KG1 (cell line): Measurements from ENCODE around the gene CNIH2.
"Not testable (repeated sequence)": the region's sequence is repeated elsewhere in the genome, so short reads cannot be mapped to it uniquely, and the experiment has no call there.

Experiments
- DNase-seq: peaks from one replicate; lab custom pipeline; 2025; lab: John Stamatoyannopoulos, UW

CNIH2 gene

DNA sequence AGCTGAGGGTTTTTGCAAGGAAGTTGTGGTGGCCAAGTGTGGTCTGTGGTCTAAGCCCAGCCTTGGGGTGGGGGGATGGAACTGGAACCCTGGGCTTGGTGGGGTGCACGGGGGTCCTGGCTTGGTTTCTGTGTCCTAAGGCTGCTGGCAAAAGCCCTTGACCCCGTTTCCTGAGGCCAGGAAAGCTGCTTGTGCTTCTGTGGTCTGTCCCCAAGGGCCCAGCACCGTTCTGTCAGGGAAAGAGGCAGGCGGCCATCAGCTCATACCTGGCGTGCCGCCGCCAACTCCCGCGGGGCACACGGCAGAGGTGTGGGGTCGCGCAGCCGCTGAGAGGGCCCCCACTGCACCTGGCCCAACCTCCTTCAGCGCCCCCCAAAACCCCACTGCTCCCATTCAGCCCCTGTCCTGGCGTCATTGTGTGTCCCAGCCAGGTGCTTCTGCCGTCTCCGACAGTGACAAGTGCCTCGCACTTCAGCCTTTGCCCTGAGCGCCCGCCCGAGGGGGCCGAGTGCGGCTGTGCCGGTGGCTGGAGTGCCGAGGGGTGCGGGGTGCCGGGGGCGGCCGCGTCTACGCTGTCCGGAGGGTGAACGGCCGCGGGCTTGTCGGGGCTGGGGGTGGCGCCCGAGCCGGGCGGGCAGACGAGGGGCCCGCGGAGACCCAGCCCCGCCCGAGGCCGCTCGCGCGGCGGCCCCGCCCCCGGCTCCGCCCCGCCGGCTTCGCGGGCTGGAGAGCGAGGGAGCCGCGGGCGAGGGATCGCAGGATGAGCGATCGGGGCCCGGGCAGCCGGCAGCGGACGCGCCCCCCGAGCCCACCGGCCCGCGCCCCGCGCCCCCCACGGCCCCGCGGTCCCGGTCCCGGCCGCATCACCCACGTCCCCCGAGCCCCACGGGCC is at the start of gene CNIH2:
CNIH2 (plus strand) TSS at position 705 of the 892 bp plus-strand sequence. CDS start 282 bp downstream, outside the sequence.
- peak; percentile 55 for DNase-seq

- no peak for DNase-seq
These were observed 49.5 kb upstream of the CNIH2 start for GRCh38 chr11:66228521-66228920.

- no peak for DNase-seq
These were observed 47.8 kb upstream of the CNIH2 start for GRCh38 chr11:66230156-66230555.

DNA sequence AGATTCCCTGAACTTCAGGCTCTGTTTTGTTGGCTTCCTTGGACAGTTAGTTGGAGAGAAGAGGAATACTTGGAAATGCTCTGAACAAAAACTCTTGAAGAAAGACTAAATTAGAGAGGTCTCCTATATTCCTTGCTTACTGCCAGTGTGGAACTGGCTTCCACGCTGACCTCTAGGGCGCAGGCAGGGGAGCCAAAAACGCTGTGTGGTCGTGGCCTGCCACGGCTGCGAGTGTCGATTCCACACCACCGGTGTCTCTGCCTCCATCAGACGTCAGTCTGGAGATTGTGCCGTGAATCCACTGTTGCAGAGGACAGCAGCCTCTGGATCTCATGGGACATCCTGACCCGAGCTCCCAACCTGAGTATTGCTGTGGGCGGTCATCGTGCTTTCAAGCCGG is 47.0 kb upstream of the CNIH2 start:
- DNase-seq, result no peak

DNA sequence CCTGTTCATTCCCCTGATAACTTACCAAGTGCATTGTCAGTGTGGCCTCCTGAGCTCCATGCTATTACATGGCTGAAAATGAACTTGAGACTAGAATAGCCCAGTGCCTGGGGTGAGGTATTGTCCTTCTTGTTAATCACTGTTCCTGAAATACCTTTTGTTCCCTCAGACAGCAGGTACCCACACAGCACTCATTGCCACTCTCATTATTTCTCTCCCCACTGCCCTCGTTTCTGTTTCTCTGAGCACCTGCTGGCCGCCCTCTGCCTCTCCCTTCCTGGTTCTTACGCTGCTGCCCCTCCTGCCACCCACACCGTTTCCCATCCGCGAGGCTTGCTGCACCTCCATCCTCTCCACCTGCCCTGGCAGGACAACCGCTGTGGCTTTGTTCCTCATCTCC is 46.4 kb upstream of the CNIH2 start:
- no peak for DNase-seq

GRCh38 chr11:66232769-66233168 is 45.2 kb upstream of the CNIH2 start:
- DNase-seq, result no peak

- no peak for DNase-seq
These were observed 44.7 kb upstream of the CNIH2 start for GRCh38 chr11:66233301-66233700.

GRCh38 chr11:66235141-66235540 is 42.8 kb upstream of the CNIH2 start:
- no peak for DNase-seq

GRCh38 chr11:66237867-66238266 is 40.1 kb upstream of the CNIH2 start:
- DNase-seq, result no peak

- DNase-seq, result no peak
These were observed 39.1 kb upstream of the CNIH2 start for GRCh38 chr11:66238786-66239413.

DNA sequence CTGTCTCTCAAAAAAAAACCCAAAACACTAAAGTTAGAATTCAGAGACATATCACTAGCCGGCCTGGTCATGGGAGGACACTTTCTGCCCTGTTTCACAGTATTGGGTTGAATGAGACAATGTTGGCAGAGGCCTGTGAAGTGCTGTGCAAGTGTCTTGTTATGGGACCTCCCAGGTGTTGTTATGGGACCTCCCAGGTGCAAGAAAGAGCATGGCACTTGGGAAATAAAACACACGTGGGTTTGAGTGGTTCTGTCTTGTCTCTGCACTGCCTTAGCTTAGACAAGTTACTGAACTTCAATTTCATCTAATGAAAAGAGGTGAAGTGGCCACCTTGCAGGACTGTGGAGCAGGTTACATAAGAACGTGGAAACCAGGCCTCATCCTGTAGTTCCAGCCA is 38.5 kb upstream of the CNIH2 start:
- DNase-seq, result no peak

DNA sequence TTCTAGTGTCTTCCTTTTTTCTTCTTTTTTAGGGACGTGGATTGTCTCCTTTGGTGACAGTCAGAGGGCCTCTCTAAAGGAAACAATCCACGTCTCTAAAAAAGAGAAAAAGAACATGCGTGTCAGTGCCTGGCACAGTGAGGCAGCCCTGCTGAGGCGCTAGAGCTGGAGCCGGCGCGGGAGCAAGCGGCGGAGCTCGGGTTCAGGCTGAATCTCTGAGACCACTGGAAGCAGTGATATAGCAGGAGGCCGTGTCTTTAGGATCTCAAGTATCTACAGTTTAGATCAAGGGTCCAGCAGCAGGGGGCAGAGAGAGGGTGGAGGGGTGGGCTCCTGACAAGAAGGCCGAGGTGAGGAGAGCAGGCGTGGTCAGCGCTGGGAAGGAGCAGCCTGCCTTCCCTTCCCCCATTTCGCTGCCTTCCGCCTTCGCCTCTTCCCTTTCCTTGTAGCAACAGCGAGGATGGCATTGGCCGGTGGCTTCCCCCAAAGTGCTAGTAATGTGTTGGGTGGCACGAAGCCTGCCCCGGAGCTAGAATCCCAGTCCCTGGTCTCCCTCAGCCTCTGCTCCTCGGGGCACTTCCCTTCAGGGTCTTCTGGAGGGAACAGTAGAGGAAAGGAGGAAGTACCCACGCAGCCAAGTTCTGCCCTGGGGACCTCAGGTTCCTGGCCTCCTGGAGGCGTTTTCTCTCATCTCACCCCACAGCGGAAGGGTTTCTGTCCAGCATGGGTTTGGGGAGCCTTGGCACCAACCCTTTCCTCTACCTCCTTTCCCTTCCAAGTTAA is 37.8 kb upstream of the CNIH2 start:
- no peak for DNase-seq

DNA sequence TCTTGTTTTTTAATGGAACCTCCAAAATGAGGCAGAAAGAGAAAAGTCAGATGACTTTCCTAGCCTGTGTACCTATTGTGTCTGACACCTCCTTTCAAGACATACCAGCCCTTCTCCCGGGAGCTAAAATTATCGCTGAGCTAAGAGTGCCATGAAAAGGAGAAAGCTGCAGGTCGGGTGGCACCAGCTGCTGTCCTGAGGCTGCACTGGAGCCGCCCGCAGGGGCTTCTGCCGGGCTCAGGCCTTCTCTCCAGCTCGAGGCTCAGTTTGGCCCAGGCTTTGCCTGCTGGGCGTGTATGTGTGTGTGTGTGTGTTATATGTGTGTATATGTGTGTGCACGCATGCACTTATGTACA is 37.2 kb upstream of the CNIH2 start:
- DNase-seq, result no peak

- DNase-seq, result no peak
These were observed 35.7 kb upstream of the CNIH2 start for GRCh38 chr11:66242095-66242765.

- no peak for DNase-seq
These were observed 34.0 kb upstream of the CNIH2 start for GRCh38 chr11:66243782-66244535.

DNA sequence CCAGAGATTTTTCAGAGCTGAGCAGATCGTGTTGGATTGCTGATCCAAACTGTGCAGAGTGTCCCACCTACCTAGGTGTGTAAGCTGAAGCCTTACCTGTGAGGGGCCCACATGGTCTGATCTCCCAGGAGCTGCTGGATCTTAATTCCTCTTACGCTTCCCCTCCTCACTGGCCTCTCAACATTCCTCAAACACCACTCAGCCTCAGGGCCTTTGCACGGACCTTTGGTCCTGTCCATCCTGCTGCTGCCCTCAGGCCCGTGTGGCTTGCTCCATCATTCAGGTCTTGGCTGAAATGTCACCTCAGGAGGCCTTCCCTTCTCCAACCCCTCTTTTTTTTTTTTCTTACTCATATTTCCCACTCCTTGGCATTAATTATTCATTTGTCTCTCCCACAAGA is 30.7 kb upstream of the CNIH2 start:
- DNase-seq, result no peak

DNA sequence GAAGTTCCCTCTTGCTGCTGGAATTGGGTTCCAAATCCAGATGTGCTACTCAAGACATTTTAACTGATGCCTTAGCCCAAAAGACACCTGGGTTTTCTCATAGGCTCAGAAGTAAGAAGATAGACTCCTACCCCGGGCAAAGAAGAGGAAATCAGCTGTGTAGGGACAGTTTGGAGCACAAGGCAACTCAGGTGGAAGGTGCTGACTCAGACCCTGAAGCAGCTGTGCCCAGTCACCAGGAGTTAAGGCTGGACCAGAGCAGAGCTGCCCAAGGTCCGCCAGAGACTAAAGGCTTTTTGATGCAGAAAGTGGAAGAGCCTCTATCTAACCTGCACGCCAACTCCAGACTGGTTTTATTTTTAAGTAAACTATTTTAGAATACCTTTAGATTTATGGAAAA is 30.2 kb upstream of the CNIH2 start:
- DNase-seq, result no peak

- DNase-seq, result no peak
These were observed 29.1 kb upstream of the CNIH2 start for GRCh38 chr11:66248903-66249302.

DNA sequence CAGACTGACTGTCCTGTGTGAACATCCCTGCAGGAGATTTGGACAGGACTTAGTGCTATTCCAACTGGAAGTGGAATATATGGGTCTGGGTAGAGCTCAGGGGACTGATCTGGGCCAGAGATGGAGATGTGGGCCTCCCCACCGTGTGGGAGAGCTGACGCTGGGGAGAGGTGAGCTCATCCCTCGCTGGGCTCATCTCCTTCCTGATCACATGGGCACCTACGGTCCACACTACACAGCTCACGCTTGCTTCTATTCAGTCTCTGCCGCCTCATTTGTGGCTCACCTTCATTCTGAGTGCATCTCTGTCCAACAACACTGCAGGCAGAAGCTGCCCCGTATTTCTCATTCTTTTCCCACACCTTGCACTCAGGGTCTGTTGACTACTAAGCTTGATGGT is 26.2 kb upstream of the CNIH2 start:
- no peak for DNase-seq

- not testable (repeated sequence) for DNase-seq
These were observed 24.9 kb upstream of the CNIH2 start for GRCh38 chr11:66253081-66253480.

DNA sequence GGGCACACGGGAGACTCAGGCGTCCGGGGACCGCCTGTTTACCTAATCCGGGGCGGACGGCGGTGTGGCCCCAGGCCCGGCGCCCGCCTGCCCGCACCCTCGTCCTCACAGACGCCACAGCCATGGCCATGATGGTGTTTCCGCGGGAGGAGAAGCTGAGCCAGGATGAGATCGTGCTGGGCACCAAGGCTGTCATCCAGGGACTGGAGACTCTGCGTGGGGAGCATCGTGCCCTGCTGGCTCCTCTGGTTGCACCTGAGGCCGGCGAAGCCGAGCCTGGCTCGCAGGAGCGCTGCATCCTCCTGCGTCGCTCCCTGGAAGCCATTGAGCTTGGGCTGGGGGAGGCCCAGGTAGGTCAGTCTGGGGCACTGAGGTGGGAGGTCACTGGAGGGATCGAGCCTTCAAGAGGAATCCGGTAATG is 19.5 kb upstream of the CNIH2 start:
- DNase-seq, result no peak
